Thymus (tissue), 11 donors: Measurements from ENCODE around the gene SLC2A9. TPM values are rescaled to one million over a fixed set of nuclear protein-coding genes. Genes with fewer than 3 reads are reported as not detected.
"Not testable (repeated sequence)": the region's sequence is repeated elsewhere in the genome, so short reads cannot be mapped to it uniquely, and the experiment has no call there.

ENCODE experiments used
- DNase-seq, 9 donors: peaks; one replicate each; pipeline ENCODE4 v3.0.0-alpha.2; 2013; ENCODE audit warnings: low spot score in 9 of 9, low read depth in 6 of 9, missing footprints in 1 of 9
- H3K27ac ChIP-seq, 2 donors: one replicate each; pipeline ENCODE4 v1.5.1; 2013; ENCODE audit warnings: control low read depth in 1 of 2, low read depth in 1 of 2, low read length in 1 of 2, mild to moderate bottlenecking in 1 of 2, moderate library complexity in 1 of 2
- H3K27me3 ChIP-seq, 2 donors: one replicate each; pipeline ENCODE4 v1.5.1; 2013; ENCODE audit warnings: low read length in 1 of 2; ENCODE audit not compliant: control insufficient read depth in 2 of 2, insufficient read depth in 1 of 2
- H3K36me3 ChIP-seq, 2 donors: one replicate each; pipeline ENCODE4 v1.5.1; 2013; ENCODE audit warnings: low read length in 1 of 2, mild to moderate bottlenecking in 1 of 2, moderate library complexity in 1 of 2; ENCODE audit not compliant: control insufficient read depth in 2 of 2, insufficient read depth in 2 of 2
- H3K4me1 ChIP-seq, 2 donors: one replicate each; pipeline ENCODE4 v1.5.1; 2013; ENCODE audit warnings: low read length in 2 of 2; ENCODE audit not compliant: control insufficient read depth in 2 of 2, insufficient read depth in 2 of 2
- H3K4me3 ChIP-seq, 2 donors: one replicate each; pipeline ENCODE4 v1.5.1; 2013; ENCODE audit warnings: low read length in 2 of 2, control low read depth in 1 of 2, mild to moderate bottlenecking in 1 of 2
- H3K9me3 ChIP-seq, 2 donors: one replicate each; pipeline ENCODE4 v1.5.1; 2013; ENCODE audit warnings: low read length in 1 of 2, mild to moderate bottlenecking in 1 of 2; ENCODE audit not compliant: control insufficient read depth in 2 of 2, insufficient read depth in 1 of 2
- WGBS: extraction: QIAGEN DNeasy Blood & Tissue Kit; methylation state at CpG from one replicate; pipeline ENCODE4 v1.1.7; 2013; 5-methylcytosine and 5-hydroxymethylcytosine counted together
- polyA plus RNA-seq: library from polyadenylated mRNA; stranded (reverse); fragments of 200-250 nt; gene quantifications from one replicate; pipeline ENCODE4 v1.2.3, GENCODE V29; 2013
- total RNA-seq: library from RNA; stranded (reverse); fragments of 120-200 nt; gene quantifications from one replicate; pipeline ENCODE4 v1.2.4, GENCODE V29; 2013
- donor health status: healthy.

The SLC2A9 gene
- total and polyA plus RNA-seq, 2 donors = 3.5 to 8.6 TPM

DNA sequence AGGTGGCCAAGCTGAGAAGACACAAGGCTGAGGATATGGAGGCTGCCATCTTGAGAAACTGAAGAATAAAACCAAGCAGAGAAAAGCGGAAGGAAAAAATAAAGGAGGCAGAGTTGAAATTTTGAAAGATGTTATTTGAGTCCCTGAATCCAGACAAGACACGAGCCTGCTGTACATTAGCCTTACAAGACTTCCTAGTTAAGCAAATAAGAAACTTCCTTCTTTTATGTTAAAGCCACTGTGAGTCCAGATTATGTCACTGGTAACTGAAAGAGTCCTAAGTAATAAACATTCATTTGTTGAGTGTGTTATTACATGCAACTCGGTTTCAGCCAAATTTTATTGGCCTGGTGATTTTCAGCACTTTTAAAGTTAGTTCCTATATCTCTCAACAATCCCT is 209.5 kb downstream of the SLC2A9 start:
- no peaks in the 10 kb centered on the region for H3K9me3 ChIP-seq
- no peaks in the 10 kb centered on the region for H3K36me3 ChIP-seq
- H3K27me3 ChIP-seq = peaks cover 0 to 5% of the 10 kb centered on the region in 2 donors
- no peak for DNase-seq
- 82% methylated on average over 3 of the region's 3 CpGs for WGBS
- no peak overlapping the region for H3K27ac ChIP-seq
- no peak overlapping the region for H3K4me3 ChIP-seq
- no peaks in the 10 kb centered on the region for H3K4me1 ChIP-seq

DNA sequence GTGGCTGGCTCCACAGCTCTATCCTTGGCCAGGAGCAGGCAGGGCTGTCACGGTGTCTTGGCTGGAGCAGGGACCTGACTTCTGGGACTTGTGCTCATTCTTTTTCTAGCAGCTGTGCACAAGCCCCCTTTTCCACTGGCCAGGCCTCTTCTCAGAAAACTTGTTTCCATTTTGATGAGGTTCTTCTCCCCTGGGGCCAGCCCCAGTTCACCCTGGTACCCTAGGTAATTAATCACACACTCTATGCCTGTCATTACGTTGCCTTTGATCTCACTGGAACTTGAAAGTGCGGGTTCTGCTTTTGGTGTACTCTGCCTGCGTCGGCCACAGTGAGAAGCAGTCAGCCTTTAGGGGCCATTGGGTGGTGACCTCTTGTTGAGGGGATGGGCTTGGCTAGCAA is 213.2 kb downstream of the SLC2A9 start:
- H3K27me3 ChIP-seq = peaks cover 0 to 5% of the 10 kb centered on the region in 2 donors
- no peak overlapping the region for H3K27ac ChIP-seq
- H3K36me3 ChIP-seq = no peaks in the 10 kb centered on the region
- no peak for DNase-seq
- H3K4me3 ChIP-seq = no peak overlapping the region
- H3K4me1 ChIP-seq = no peaks in the 10 kb centered on the region
- WGBS = 80% methylated on average over 5 of the region's 5 CpGs
- H3K9me3 ChIP-seq = no peaks in the 10 kb centered on the region

DNA sequence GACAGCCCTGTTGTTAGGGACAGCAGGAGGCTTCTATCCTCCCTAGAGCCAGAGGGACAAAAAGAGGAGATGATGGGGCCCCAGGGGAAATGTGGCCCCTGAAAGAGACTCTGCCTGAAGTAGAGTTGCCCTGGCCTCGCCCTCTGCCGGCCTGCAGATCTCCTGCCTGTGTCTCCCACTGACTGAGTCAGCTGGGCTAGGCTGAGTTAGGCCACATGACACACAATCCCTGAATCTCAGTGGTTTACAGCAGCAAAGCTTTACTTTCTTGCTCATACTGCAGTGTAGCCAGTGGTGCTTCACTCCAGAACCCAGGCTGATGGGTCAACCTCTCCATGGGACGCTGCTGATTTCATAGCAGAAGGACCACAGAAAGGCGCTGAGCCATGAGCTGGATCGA is 216.4 kb downstream of the SLC2A9 start:
- no peak for DNase-seq
- Histone ChIP-seq H3K27ac (no peak overlapping the region), H3K36me3 (no peaks in the 10 kb centered on the region), H3K27me3 (peaks cover 0 to 5% of the 10 kb centered on the region in 2 donors), H3K4me1 (peaks cover 2 to 11% of the 10 kb centered on the region in 2 donors), H3K4me3 (no peak overlapping the region), H3K9me3 (no peaks in the 10 kb centered on the region)
- WGBS = 93% methylated on average over 5 of the region's 5 CpGs

DNA sequence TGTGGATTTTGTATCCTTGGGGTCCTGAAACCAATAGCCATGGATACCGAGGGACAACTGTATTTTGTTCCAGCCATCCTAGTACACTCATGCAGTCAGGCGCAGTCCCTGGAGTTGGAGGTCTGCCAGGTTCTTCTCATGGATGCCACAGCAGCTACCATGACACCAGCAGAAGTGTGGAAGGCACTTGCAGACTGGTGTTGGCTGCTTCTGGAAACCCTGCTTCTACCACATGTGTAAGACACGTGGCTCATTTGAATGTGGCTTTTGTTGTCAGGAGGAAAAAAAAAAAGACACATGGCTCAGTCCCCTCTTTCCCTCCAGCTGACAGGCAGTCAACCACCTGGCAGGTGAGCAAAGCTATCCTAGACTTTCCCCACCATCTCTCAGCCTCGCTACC is 220.4 kb downstream of the SLC2A9 start:
- Histone ChIP-seq H3K27ac (no peak overlapping the region), H3K9me3 (no peaks in the 10 kb centered on the region), H3K27me3 (no peaks in the 10 kb centered on the region), H3K4me3 (no peak overlapping the region), H3K4me1 (peaks cover 2 to 11% of the 10 kb centered on the region in 2 donors), H3K36me3 (no peaks in the 10 kb centered on the region)
- 66% methylated on average over 4 of the region's 4 CpGs for WGBS
- peak in 4 of 9 donors; percentile 15 to 42 (median 21) for DNase-seq

DNA sequence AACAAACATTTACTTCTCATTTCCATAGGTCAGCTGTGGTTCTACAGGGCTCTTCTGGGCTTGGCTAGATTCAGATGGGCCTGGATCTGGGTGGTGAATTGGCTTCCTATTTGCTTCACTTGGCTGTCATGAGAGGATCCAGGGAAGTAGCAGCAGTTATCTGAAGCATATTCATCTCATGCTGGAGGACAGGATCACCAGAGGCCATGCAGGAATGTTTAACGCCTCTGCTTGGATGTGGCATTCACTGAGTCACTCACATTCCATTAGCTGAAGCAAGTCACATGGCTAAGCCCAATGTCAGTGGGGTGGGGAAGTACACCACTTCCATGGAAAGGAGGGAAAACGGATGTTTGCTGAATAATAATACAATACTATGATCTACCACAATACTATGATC is 224.7 kb downstream of the SLC2A9 start:
- not testable (repeated sequence) for H3K27ac ChIP-seq, DNase-seq, H3K36me3 ChIP-seq, H3K4me1 ChIP-seq, H3K27me3 ChIP-seq, H3K9me3 ChIP-seq, H3K4me3 ChIP-seq
- WGBS = 48% methylated on average over 2 of the region's 2 CpGs

DNA sequence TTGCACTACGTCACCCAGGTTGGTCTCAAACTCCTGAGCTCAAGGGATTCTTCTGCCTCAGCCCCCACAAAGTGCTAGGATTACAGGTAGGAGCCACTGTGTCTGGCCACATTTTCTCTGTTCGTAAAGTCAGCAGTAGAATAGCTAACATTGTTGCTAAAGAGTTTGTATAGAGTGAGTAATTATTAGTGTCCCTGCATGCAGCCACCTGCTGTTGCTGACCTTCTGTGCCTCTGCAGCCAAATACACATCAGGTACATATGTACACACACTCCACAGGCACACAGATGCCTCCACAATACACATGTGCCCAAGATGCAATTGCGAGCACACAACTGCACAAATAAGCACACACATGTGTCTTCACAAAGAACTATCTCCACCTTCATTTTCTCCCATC is 228.9 kb downstream of the SLC2A9 start:
- WGBS = 88% methylated on average over 3 of the region's 3 CpGs
- no peaks in the 10 kb centered on the region for H3K27me3 ChIP-seq
- no peaks in the 10 kb centered on the region for H3K36me3 ChIP-seq
- no peaks in the 10 kb centered on the region for H3K4me1 ChIP-seq
- no peak overlapping the region for H3K4me3 ChIP-seq
- H3K9me3 ChIP-seq = no peaks in the 10 kb centered on the region
- no peak for DNase-seq
- H3K27ac ChIP-seq = no peak overlapping the region

DNA sequence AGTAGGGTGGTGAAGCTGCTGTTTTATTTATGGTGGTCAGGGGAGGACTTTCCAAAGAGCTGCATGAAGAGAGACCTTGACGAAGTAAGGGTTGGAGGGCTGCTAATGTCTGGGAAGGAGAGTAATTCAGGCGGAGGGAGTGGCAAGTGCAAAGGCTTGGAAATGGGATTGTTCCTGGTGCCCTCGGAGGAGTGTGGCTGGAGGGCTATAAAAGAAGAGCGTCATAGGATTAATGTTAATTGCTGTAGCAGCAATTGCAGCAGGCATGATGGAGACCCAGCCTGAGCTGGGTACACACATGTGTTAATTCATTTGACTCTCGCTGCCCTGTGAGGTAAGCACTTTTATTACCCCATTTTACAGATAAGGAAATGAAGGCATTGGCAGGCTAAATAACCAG is 235.4 kb downstream of the SLC2A9 start:
- peaks cover 17 to 29% of the 10 kb centered on the region in 2 donors for H3K27me3 ChIP-seq
- 82% methylated on average over 5 of the region's 5 CpGs for WGBS

DNA sequence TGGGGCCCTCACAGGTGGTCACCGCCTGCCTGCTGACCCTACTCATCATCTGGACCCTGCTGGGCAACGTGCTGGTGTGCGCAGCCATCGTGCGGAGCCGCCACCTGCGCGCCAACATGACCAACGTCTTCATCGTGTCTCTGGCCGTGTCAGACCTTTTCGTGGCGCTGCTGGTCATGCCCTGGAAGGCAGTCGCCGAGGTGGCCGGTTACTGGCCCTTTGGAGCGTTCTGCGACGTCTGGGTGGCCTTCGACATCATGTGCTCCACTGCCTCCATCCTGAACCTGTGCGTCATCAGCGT is 239.2 kb downstream of the SLC2A9 start:
- no peak for DNase-seq
- H3K36me3 ChIP-seq = no peaks in the 10 kb centered on the region
- H3K27me3 ChIP-seq = peaks cover 18 to 44% of the 10 kb centered on the region in 2 donors
- no peaks in the 10 kb centered on the region for H3K9me3 ChIP-seq
- 72% methylated on average over 22 of the region's 22 CpGs for WGBS
- H3K27ac ChIP-seq = no peak overlapping the region
- no peaks in the 10 kb centered on the region for H3K4me1 ChIP-seq
- H3K4me3 ChIP-seq = no peak overlapping the region

More for the DNA sequence above, 235.4 kb downstream of the SLC2A9 start:
- H3K36me3 ChIP-seq, H3K4me3 ChIP-seq, H3K9me3 ChIP-seq, H3K4me1 ChIP-seq, H3K27ac ChIP-seq, DNase-seq: not testable (repeated sequence)

DNA sequence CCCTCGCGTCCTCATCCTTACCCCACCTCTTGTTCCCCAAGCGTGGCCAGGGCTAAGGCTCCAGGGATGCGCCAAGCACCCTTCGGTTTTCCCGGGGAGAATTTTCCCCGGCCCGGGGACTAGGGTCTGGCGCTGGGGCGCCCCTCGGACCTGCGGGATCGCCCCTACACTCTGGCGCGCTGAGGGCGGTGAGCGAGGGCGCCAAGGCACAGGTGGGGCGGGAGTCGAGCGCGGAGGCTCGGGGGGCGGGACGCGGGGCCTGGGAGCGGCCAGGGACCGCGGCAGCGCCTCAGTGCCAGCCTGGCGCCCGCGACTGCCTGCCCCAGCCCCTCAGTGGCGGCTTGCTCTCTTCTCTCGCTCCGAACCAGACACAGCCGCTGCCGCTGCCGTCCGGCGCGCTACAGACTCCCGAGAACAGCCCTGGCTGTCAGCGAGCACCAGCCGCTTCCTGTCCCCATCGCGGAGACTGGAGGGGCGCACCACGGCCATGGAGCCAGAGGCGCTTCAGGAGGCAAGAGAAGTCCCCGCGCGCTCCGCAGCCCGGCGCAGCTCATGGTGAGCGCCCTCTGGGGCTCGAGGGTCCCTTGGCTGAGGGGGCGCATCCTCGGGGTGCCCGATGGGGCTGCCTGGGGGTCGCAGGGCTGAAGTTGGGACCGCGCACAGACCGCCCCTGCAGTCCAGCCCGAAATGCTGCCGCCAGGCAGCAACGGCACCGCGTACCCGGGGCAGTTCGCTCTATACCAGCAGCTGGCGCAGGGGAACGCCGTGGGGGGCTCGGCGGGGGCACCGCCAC is 239.8 kb downstream of the SLC2A9 start, which contains the start of gene DRD5:
TSS of gene DRD5 (plus strand) at position 292 of the 793 bp plus-strand sequence. CDS start at position 688, 396 bp downstream.
- H3K4me1 ChIP-seq = no peaks in the 10 kb centered on the region
- WGBS = 12% methylated on average over 78 of the region's 78 CpGs
- H3K4me3 ChIP-seq = no peak within 1 kb of the TSS
- H3K27me3 ChIP-seq = peaks cover 18 to 42% of the 10 kb centered on the region in 2 donors
- no peak for DNase-seq
- no peaks in the 10 kb centered on the region for H3K9me3 ChIP-seq
- no peaks in the 10 kb centered on the region for H3K36me3 ChIP-seq
- no peak within 1 kb of the TSS for H3K27ac ChIP-seq
